SK-N-MC (cell line): Measurements from ENCODE around the gene GALNT4.

ENCODE experiments used
- EZH2 ChIP-seq: fragments of 200-600 bp; sonication (generic); IDR thresholded peaks from one replicate; pipeline ENCODE4 v1.6.1; 2017; ENCODE audit warnings: antibody characterized with exemption
- FOXP2 ChIP-seq: optimal IDR thresholded peaks from 2 replicates; pipeline ENCODE3; 2011; ENCODE audit warnings: mild to moderate bottlenecking, moderate library complexity; ENCODE audit not compliant: insufficient read depth; ENCODE audit errors: extremely low read length, control extremely low read depth
- POLR2AphosphoS5 ChIP-seq: IDR thresholded peaks from 2 replicates; pipeline ENCODE4 v1.6.1; 2012; ENCODE audit warnings: mild to moderate bottlenecking, low read depth, low read length, borderline replicate concordance

- TF ChIP-seq FOXP2 = no peak
- no peak for TF ChIP-seq EZH2
- no peak for TF ChIP-seq POLR2AphosphoS5
These were observed 22.8 kb downstream of the GALNT4 start for GRCh38 chr12:89501793-89502192.
